Measurements from ENCODE around the gene ACTR2.

DNA sequence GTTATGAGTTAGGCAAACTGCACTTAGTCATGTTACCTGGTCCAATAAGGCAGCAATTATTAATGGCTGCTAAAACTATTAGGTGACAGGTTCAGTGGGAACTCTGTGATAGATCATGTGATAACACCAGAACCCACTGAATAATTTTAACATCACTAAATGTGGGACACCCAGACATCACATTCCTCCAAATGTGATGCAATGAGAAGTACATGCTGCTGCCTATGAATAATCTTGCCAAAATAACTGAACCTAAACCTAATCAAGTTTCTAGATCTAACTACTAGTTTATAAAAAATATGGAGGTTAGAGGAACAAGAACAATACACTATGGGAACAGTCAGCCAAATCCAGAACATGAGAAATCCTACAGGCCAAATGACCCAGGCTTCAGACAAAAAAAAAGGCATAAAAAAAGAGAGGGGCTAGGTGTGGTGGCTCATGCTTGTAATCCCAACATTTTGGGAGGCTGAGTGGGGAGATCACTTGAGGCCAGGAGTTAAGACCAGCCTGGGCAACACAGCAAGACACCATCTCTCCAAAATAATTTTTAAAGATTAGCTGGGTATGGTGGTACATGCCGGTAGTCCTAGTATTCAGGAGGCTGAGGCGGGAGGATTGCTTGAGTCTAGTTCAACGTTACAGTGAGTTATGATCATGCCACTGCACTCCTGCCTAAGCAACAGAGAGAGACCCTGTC, 7.0 kb upstream of the ACTR2 start:
- TF ChIP-seq, protein P1, sequence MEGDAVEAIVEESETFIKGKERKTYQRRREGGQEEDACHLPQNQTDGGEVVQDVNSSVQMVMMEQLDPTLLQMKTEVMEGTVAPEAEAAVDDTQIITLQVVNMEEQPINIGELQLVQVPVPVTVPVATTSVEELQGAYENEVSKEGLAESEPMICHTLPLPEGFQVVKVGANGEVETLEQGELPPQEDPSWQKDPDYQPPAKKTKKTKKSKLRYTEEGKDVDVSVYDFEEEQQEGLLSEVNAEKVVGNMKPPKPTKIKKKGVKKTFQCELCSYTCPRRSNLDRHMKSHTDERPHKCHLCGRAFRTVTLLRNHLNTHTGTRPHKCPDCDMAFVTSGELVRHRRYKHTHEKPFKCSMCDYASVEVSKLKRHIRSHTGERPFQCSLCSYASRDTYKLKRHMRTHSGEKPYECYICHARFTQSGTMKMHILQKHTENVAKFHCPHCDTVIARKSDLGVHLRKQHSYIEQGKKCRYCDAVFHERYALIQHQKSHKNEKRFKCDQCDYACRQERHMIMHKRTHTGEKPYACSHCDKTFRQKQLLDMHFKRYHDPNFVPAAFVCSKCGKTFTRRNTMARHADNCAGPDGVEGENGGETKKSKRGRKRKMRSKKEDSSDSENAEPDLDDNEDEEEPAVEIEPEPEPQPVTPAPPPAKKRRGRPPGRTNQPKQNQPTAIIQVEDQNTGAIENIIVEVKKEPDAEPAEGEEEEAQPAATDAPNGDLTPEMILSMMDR (IDR thresholded peaks at IDR 0.05; ENCODE audit: poor library complexity) = no peak
- TF ChIP-seq EZH2phosphoT487 (IDR thresholded peaks at IDR 0.05; ENCODE audit: low read depth, severe bottlenecking, unreplicated experiment) = no peak
- TF ChIP-seq EZH2 (IDR thresholded peaks at IDR 0.05; ENCODE audit: borderline replicate concordance) = no peak
